Gastroesophageal sphincter (tissue), 3 donors: Measurements from ENCODE around the gene SLC29A3.

Source experiments
- CTCF ChIP-seq, 4 experiments: fragments of 200-600 bp in 2 of 4; fragments of 450-650 bp in 2 of 4; sonication (generic) in 1 of 4; IDR thresholded peaks; one replicate each; pipeline ENCODE4 v1.5.1; 2017 to 2019; ENCODE audit warnings: antibody characterized with exemption in 4 of 4, mild to moderate bottlenecking in 2 of 4, moderate library complexity in 2 of 4
- POLR2A ChIP-seq, 2 donors: fragments of 450-650 bp; IDR thresholded peaks; one replicate each; pipeline ENCODE4 v1.6.1; 2017; ENCODE audit warnings: antibody characterized with exemption in 2 of 2, mild to moderate bottlenecking in 2 of 2, moderate library complexity in 1 of 2
- POLR2AphosphoS5 ChIP-seq: sonication (generic); formaldehyde crosslinking; IDR thresholded peaks from one replicate; pipeline ENCODE4 v1.6.1; 2017; ENCODE audit warnings: antibody characterized with exemption

DNA sequence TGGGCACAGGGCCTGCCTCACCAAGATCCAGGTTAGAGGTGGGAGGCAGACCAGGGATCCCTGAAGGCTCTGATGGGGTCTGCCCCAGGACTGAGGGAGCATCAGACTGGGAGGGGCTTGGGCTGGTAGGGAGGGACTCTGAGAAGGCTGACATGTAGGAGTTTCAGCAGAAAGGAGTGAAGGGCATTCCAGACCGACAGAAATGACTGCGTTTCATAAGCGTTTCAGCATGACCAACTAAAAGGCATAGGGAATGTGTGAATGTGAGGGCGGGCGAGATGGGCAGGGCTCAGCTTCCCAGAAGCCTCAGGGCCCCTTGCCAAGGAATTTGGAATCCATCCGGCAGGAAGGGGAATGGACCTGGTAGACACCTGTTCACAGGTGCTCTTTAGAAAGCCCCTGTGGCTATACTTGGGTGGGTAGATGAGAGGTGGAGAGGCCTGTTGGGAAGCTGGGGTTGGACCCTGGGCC, 24.9 kb upstream of the SLC29A3 start:
- TF ChIP-seq CTCF (IDR thresholded peaks at IDR 0.05) (no peak), POLR2AphosphoS5 (no peak), POLR2A (IDR thresholded peaks at IDR 0.05) (no peak)
